IMR-90 (cell line): ENCODE measurements around the gene TMC8. TPM values are rescaled to one million over a fixed set of nuclear protein-coding genes. Genes with fewer than 3 reads are reported as not detected.

Experiments
- ATAC-seq: fragments of 200-7000 bp; cut with Tn5 transposase; 2 replicates; pipeline ENCODE4 v1.9.1; 2020; ENCODE audit warnings: low read depth, mild to moderate bottlenecking, moderate library complexity
- BruUV-seq: library from RNA; stranded (reverse); fragments of 400-500 nt; replicated peaks from 2 replicates; lab custom pipeline; 2021; lab: Mats Ljungman, UMichigan
- CTCF ChIA-PET: fragments of 300-600 bp; formaldehyde crosslinking; extraction: SDS; loops from one replicate; lab custom pipeline; 2021; ENCODE audit warnings: antibody characterized with exemption; lab: Yijun Ruan, JAX
- POLR2A ChIA-PET: fragments of 300-600 bp; sonication (Branson Sonifier 250); formaldehyde crosslinking; loops from one replicate; lab custom pipeline; 2022; ENCODE audit warnings: antibody characterized with exemption; ENCODE audit not compliant: unreplicated experiment; lab: Charles Lee
- DNase-seq: peaks from one replicate; pipeline ENCODE4 v3.0.0; 2013
- H2AFZ ChIP-seq: replicated peaks from 2 replicates; pipeline ENCODE3; 2013; ENCODE audit warnings: low read length, mild to moderate bottlenecking; ENCODE audit not compliant: poor library complexity
- H2AK5ac ChIP-seq: 2 replicates; pipeline ENCODE4 v1.6.1; 2013; ENCODE audit warnings: low read depth, low read length, inconsistent platforms
- H2AK9ac ChIP-seq: replicated peaks from 2 replicates; pipeline ENCODE3; 2013; ENCODE audit warnings: mild to moderate bottlenecking, low read depth, low read length, moderate library complexity; ENCODE audit not compliant: poor library complexity
- H2BK120ac ChIP-seq: 2 replicates; pipeline ENCODE4 v1.6.1; 2013; ENCODE audit warnings: low read depth, low read length, inconsistent platforms
- H2BK15ac ChIP-seq: 3 replicates; pipeline ENCODE4 v1.6.1; 2013; ENCODE audit warnings: low read depth, low read length, inconsistent platforms
- H2BK20ac ChIP-seq: 2 replicates; pipeline ENCODE4 v1.6.1; 2013; ENCODE audit warnings: low read depth, mild to moderate bottlenecking, inconsistent platforms, low read length, moderate library complexity
- H2BK5ac ChIP-seq: 2 replicates; pipeline ENCODE4 v1.6.1; 2013; ENCODE audit warnings: mild to moderate bottlenecking, low read depth, low read length, inconsistent platforms; ENCODE audit not compliant: poor library complexity, severe bottlenecking
- H3K14ac ChIP-seq: replicated peaks from 2 replicates; pipeline ENCODE4 v1.6.1; 2013; ENCODE audit warnings: low read depth, low read length, inconsistent platforms
- H3K18ac ChIP-seq: 2 replicates; pipeline ENCODE4 v1.6.1; 2013; ENCODE audit warnings: low read depth, low read length, control low read depth
- H3K23ac ChIP-seq: 2 replicates; pipeline ENCODE4 v1.6.1; 2013; ENCODE audit warnings: low read depth, low read length, inconsistent platforms
- H3K27ac ChIP-seq: 2 replicates; pipeline ENCODE4 v1.5.1; 2013; ENCODE audit warnings: mild to moderate bottlenecking, control low read depth, low read length; ENCODE audit not compliant: insufficient read depth
- H3K27me3 ChIP-seq: 2 replicates; pipeline ENCODE4 v1.6.1; 2013; ENCODE audit warnings: low read length; ENCODE audit not compliant: control insufficient read depth, insufficient read depth
- H3K36me3 ChIP-seq: 2 replicates; pipeline ENCODE4 v1.6.1; 2013; ENCODE audit warnings: low read length, mixed read lengths; ENCODE audit not compliant: control insufficient read depth, insufficient read depth
- H3K4ac ChIP-seq: 2 replicates; pipeline ENCODE4 v1.6.1; 2013; ENCODE audit warnings: low read depth, low read length, inconsistent platforms
- H3K4me1 ChIP-seq: 2 replicates; pipeline ENCODE4 v1.6.1; 2013; ENCODE audit warnings: low read length, mixed read lengths; ENCODE audit not compliant: control insufficient read depth, insufficient read depth
- H3K4me2 ChIP-seq: 2 replicates; pipeline ENCODE4 v1.6.1; 2013; ENCODE audit warnings: low read depth, mild to moderate bottlenecking, control low read depth, low read length, moderate library complexity
- H3K4me3 ChIP-seq: 2 replicates; pipeline ENCODE4 v1.5.1; 2013; ENCODE audit warnings: low read depth, mild to moderate bottlenecking, control low read depth, low read length, moderate library complexity; ENCODE audit not compliant: insufficient read depth
- H3K56ac ChIP-seq: 2 replicates; pipeline ENCODE4 v1.6.1; 2013; ENCODE audit warnings: low read length, inconsistent platforms; ENCODE audit not compliant: insufficient read depth; ENCODE audit errors: extremely low read depth
- H3K79me1 ChIP-seq, 2 experiments: 2 replicates each; pipeline ENCODE4 v1.6.1; 2013; ENCODE audit warnings: low read length in 2 of 2, inconsistent platforms in 1 of 2, low read depth in 1 of 2
- H3K9ac ChIP-seq: 2 replicates; pipeline ENCODE4 v1.6.1; 2013; ENCODE audit warnings: low read depth, low read length, control low read depth
- H3K9me1 ChIP-seq: 2 replicates; pipeline ENCODE4 v1.6.1; 2013; ENCODE audit warnings: low read length, inconsistent platforms; ENCODE audit not compliant: insufficient read depth
- H3K9me3 ChIP-seq: 2 replicates; pipeline ENCODE4 v1.6.1; 2013; ENCODE audit warnings: low read length; ENCODE audit not compliant: control insufficient read depth, insufficient read depth
- H4K20me1 ChIP-seq: 2 replicates; pipeline ENCODE4 v1.6.1; 2013; ENCODE audit warnings: low read length, inconsistent platforms; ENCODE audit not compliant: insufficient read depth
- H4K5ac ChIP-seq: 2 replicates; pipeline ENCODE4 v1.6.1; 2013; ENCODE audit warnings: mild to moderate bottlenecking, low read depth, low read length, control low read depth
- H4K8ac ChIP-seq, 2 experiments: 2 replicates each; pipeline ENCODE4 v1.6.1; 2013; ENCODE audit warnings: low read depth in 2 of 2, low read length in 2 of 2, control low read depth in 1 of 2, inconsistent platforms in 1 of 2
- H4K91ac ChIP-seq: 2 replicates; pipeline ENCODE4 v1.6.1; 2013; ENCODE audit warnings: low read depth, low read length, inconsistent platforms; ENCODE audit not compliant: insufficient read depth
- BHLHE40 ChIP-seq: fragments of 150-350 bp; IDR thresholded peaks from 2 replicates; pipeline ENCODE4 v1.6.1; 2016; ENCODE audit warnings: mild to moderate bottlenecking, low read depth, low read length
- CEBPB ChIP-seq: IDR thresholded peaks from 2 replicates; pipeline ENCODE4 v1.6.1; 2012; ENCODE audit warnings: low read depth, low read length, improper control_type of control experiment
- FOS ChIP-seq: fragments of 150-350 bp; IDR thresholded peaks from 2 replicates; pipeline ENCODE4 v1.6.1; 2016; ENCODE audit warnings: low read depth, low read length
- MAZ ChIP-seq: IDR thresholded peaks from 2 replicates; pipeline ENCODE4 v1.6.1; 2012; ENCODE audit warnings: low read depth, mild to moderate bottlenecking, low read length, improper control_type of control experiment, moderate library complexity, borderline replicate concordance
- NFE2L2 ChIP-seq: fragments of 150-350 bp; IDR thresholded peaks from 2 replicates; pipeline ENCODE4 v1.6.1; 2016; ENCODE audit warnings: low read depth, mild to moderate bottlenecking, low read length
- POLR2A ChIP-seq: IDR thresholded peaks from 2 replicates; pipeline ENCODE4 v1.6.1; 2012; ENCODE audit warnings: mild to moderate bottlenecking, low read depth, low read length
- RAD21 ChIP-seq: IDR thresholded peaks from 2 replicates; pipeline ENCODE4 v1.6.1; 2012; ENCODE audit warnings: low read length, improper control_type of control experiment
- RFX5 ChIP-seq: IDR thresholded peaks from 2 replicates; pipeline ENCODE4 v1.8.0; 2012; ENCODE audit warnings: low read depth, mild to moderate bottlenecking, low read length, moderate library complexity
- SMC3 ChIP-seq: fragments of 150-350 bp; IDR thresholded peaks from 2 replicates; pipeline ENCODE4 v1.6.1; 2016; ENCODE audit warnings: low read depth, mild to moderate bottlenecking, antibody characterized with exemption, low read length, moderate library complexity
- WGBS, 2 experiments: methylation state at CpG; one replicate each; pipeline versions ENCODE4 v1.1.5 to v1.1.7; 2013; ENCODE audit warnings: missing lambda C conversion rate in 2 of 2; ENCODE audit not compliant: insufficient read length in 1 of 2; ENCODE audit errors: extremely low coverage in 2 of 2; 5-methylcytosine and 5-hydroxymethylcytosine counted together
- dilution Hi-C: fragments of 300-500 bp; cut with HindIII; formaldehyde crosslinking; loops from one replicate; pipeline ENCODE4 v1.14.3; 2018; ENCODE audit warnings: low sequenced_read_pairs; ENCODE audit not compliant: unreplicated experiment
- in situ Hi-C: fragments of 300-500 bp; cut with MboI; formaldehyde crosslinking; loops from 3 replicates; pipeline ENCODE4 v1.14.3; 2019; ENCODE audit warnings: low sequenced_read_pairs, inconsistent platforms, mixed read lengths
- intact Hi-C: fragments of 100-400 bp; cut with micrococcal nuclease; formaldehyde crosslinking; loops from 2 replicates; pipeline ENCODE4 v1.10.0; 2022
- polyA plus RNA-seq, 3 experiments: library from polyadenylated mRNA; depleted of rRNA; stranded (reverse); fragments of >200 nt; gene quantifications; 2 replicates each; pipeline ENCODE4 v1.2.3, GENCODE V29; 2012; ENCODE audit warnings: low replicate concordance in 1 of 3
- total RNA-seq: library from RNA; depleted of rRNA; stranded (reverse); fragments of >200 nt; gene quantifications from 2 replicates; pipeline ENCODE4 v1.2.3, GENCODE V29; 2012
- TF ChIP-seq, protein P1 (sequence below): fragments of 150-350 bp; IDR thresholded peaks from 2 replicates; pipeline ENCODE4 v1.6.1; 2017; ENCODE audit warnings: mild to moderate bottlenecking, antibody characterized with exemption, low read length, low read depth

TMC8 gene
- total and polyA plus RNA-seq, 2 of the 4 experiments (the other 2 are of a cell fraction) = not detected

DNA sequence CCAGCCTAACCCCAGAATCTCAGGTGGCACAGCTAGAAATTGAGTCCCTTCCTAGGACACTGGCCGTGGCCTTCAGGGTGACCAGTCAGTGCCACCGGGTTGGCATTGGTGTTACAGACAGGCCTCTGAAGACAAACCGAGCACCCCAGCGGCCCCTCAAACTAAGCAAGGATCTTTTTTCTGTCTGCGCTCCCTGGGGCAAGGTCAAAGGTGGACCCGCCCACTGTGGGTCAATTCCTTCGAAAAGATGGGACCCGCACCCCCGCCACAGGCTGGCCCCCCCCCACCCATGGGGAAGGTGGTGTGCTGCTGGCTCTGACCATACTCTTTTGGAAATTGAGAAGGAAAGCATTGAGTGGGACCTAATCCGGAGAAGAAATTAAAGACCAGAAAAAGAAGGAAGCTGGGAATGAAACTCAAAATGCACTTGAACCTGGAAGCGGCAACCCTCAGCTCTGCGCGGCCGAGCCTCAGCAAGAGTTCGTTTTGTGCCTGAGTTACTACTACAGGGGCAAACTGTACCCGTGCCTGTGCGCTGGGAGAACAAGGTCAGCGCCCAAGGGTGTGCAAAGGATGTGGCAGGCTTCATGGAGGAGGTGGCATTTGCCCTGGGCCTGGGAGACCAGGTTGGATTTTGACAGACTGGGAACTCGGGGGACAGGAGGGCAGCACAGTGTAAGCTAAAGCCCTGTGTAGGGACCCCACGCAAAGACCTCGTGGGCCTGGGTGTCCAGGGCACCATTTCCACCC lies 22.4 kb upstream of the TMC8 start:
- Histone ChIP-seq H2AK9ac (no peak overlapping the region), H2BK15ac (no peak overlapping the region), H3K14ac (no peak overlapping the region), H3K79me1 (no peaks in the 10 kb centered on the region), H2BK20ac (no peak overlapping the region), H3K27me3 (no peaks in the 10 kb centered on the region), H3K18ac (no peak overlapping the region), H3K4ac (no peak overlapping the region), H3K9me3 (no peaks in the 10 kb centered on the region), H3K27ac (no peak overlapping the region), H3K9me1 (no peaks in the 10 kb centered on the region), H2AFZ (no peak overlapping the region), H3K56ac (no peak overlapping the region), H3K4me1 (no peaks in the 10 kb centered on the region; the same call in 1 of the 2 replicates), H3K4me2 (no peak overlapping the region), H3K36me3 (peaks cover 14% of the 10 kb centered on the region), H2BK5ac (no peak overlapping the region), H3K9ac (no peak overlapping the region), H4K20me1 (no peaks in the 10 kb centered on the region), H2BK120ac (no peak overlapping the region), H4K5ac (no peak overlapping the region), H2AK5ac (no peak overlapping the region), H3K4me3 (no peak overlapping the region), H3K23ac (no peak overlapping the region), H4K8ac (no peak overlapping the region), H4K91ac (no peak overlapping the region)
- in situ Hi-C loops = no loop called here
- dilution Hi-C loops = no loop called here
- DNase-seq (no peak), ATAC-seq (no peak)
- 95% methylated on average over 11 of the region's 21 CpGs; no CpG with 5 or more reads in 1 of the 2 experiments for WGBS, 2 experiments
- TF ChIP-seq MAZ (no peak), POLR2A (no peak), BHLHE40 (no peak), NFE2L2 (no peak), RAD21 (no peak), SMC3 (no peak), CEBPB (no peak), FOS (no peak), RFX5 (no peak)
- TF ChIP-seq, protein P1, sequence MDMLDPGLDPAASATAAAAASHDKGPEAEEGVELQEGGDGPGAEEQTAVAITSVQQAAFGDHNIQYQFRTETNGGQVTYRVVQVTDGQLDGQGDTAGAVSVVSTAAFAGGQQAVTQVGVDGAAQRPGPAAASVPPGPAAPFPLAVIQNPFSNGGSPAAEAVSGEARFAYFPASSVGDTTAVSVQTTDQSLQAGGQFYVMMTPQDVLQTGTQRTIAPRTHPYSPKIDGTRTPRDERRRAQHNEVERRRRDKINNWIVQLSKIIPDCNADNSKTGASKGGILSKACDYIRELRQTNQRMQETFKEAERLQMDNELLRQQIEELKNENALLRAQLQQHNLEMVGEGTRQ = no peak
- ChIA-PET CTCF (no interaction called here), POLR2A (interaction anchor here (0.5 kb wide), 1 partner anchor 147 kb away, joined by 5 read pairs; no protein-coding TSS in a partner anchor)
- intact Hi-C loops = no loop called here
- no TSS peak for BruUV-seq
